ENCODE data around the gene ABCA4.

GRCh38 chr1:93964777-93965200 is 156.2 kb downstream of the ABCA4 start:
- TF ChIP-seq CTCF (IDR thresholded peaks at IDR 0.05) (no peak), POLR2A (IDR thresholded peaks at IDR 0.05) (no peak), POLR2AphosphoS5 (IDR thresholded peaks at IDR 0.05; ENCODE audit: insufficient read depth in 1 of 2, low read depth in 1 of 2) (no peak)
